Mesendoderm (in vitro differentiated cells): Measurements from ENCODE around the gene RRP12.

Experiments
- DNase-seq: peaks from one replicate; pipeline ENCODE4 v3.0.0; 2013
- H2AK5ac ChIP-seq: 2 replicates; pipeline ENCODE4 v1.6.1; 2013; ENCODE audit warnings: low read length, inconsistent platforms
- H2BK120ac ChIP-seq: 2 replicates; pipeline ENCODE4 v1.6.1; 2013; ENCODE audit warnings: low read depth, mild to moderate bottlenecking, low read length, moderate library complexity, mixed read lengths
- H2BK15ac ChIP-seq: replicated peaks from 2 replicates; pipeline ENCODE4 v1.6.1; 2013; ENCODE audit warnings: low read depth, mild to moderate bottlenecking, moderate library complexity
- H2BK5ac ChIP-seq: 2 replicates; pipeline ENCODE4 v1.6.1; 2013; ENCODE audit warnings: low read length, inconsistent platforms
- H3K18ac ChIP-seq: 2 replicates; pipeline ENCODE4 v1.6.1; 2013; ENCODE audit warnings: mild to moderate bottlenecking, low read length, mixed read lengths
- H3K23ac ChIP-seq: one replicate; pipeline ENCODE4 v1.6.1; 2013; ENCODE audit warnings: low read length
- H3K27ac ChIP-seq: 2 replicates; pipeline ENCODE4 v1.5.1; 2013; ENCODE audit warnings: low read depth, mild to moderate bottlenecking, inconsistent platforms, low read length, moderate library complexity
- H3K27me3 ChIP-seq: 2 replicates; pipeline ENCODE4 v1.6.1; 2013; ENCODE audit warnings: low read length, control low read depth, mild to moderate bottlenecking, inconsistent platforms; ENCODE audit not compliant: insufficient read depth, poor library complexity
- H3K36me3 ChIP-seq: 2 replicates; pipeline ENCODE4 v1.6.1; 2013; ENCODE audit warnings: low read length, inconsistent platforms; ENCODE audit not compliant: control insufficient read depth, insufficient read depth
- H3K4ac ChIP-seq: one replicate; pipeline ENCODE4 v1.6.1; 2013; ENCODE audit warnings: low read depth, mild to moderate bottlenecking, low read length, moderate library complexity
- H3K4me1 ChIP-seq: 2 replicates; pipeline ENCODE4 v1.6.1; 2013; ENCODE audit warnings: low read depth, low read length, inconsistent platforms; ENCODE audit not compliant: control insufficient read depth
- H3K4me2 ChIP-seq: 2 replicates; pipeline ENCODE4 v1.6.1; 2013; ENCODE audit warnings: low read length
- H3K4me3 ChIP-seq: 2 replicates; pipeline ENCODE4 v1.5.1; 2013; ENCODE audit warnings: mild to moderate bottlenecking, low read length
- H3K56ac ChIP-seq: one replicate; pipeline ENCODE4 v1.6.1; 2013; ENCODE audit warnings: low read length
- H3K79me1 ChIP-seq: 2 replicates; pipeline ENCODE4 v1.6.1; 2013; ENCODE audit warnings: low read length, inconsistent platforms
- H3K79me2 ChIP-seq: 2 replicates; pipeline ENCODE4 v1.6.1; 2013; ENCODE audit warnings: mild to moderate bottlenecking, low read length; ENCODE audit not compliant: control insufficient read depth, insufficient read depth
- H3K9ac ChIP-seq: 2 replicates; pipeline ENCODE4 v1.6.1; 2013; ENCODE audit warnings: low read length, inconsistent platforms
- H4K5ac ChIP-seq: one replicate; pipeline ENCODE4 v1.6.1; 2013; ENCODE audit warnings: low read length
- H4K8ac ChIP-seq: one replicate; pipeline ENCODE4 v1.6.1; 2013; ENCODE audit warnings: low read depth, mild to moderate bottlenecking, control low read depth, low read length, moderate library complexity
- WGBS: extraction: QIAGEN DNeasy Blood & Tissue Kit; methylation state at CpG from one replicate; pipeline ENCODE4 v1.1.7; 2013; ENCODE audit warnings: low lambda C conversion rate, missing lambda C conversion rate; ENCODE audit not compliant: insufficient coverage; ENCODE audit errors: extremely low coverage; 5-methylcytosine and 5-hydroxymethylcytosine counted together

RRP12 gene

DNA sequence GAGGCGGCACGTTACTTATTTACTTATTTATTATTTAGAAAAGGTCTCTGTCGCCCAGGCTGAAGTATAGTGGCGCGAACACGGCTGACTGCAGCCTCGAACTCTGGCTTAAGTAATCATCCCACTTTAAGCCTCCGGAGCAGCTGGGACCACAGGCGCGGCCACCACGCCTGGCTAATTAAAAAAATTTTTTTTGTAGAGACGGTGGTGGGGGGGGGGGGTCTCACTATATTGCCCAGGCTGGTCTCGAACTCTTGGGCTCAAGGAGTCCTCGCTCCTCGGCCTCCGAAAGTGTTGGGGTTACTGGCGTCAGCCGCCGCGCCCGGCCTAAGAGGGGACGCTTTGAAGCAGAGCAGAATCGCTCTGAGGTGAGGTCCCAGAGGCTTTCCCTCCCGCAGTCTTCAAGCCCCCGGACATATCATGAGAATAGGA is 65.9 kb downstream of the RRP12 start:
- peak overlapping the region; percentile 85 for H3K18ac ChIP-seq
- H3K4me2 ChIP-seq = no peak overlapping the region
- H2BK15ac ChIP-seq = no peak overlapping the region
- peak overlapping the region; percentile 53 for H3K9ac ChIP-seq
- H2BK5ac ChIP-seq = no peak overlapping the region
- H3K56ac ChIP-seq = peak overlapping the region; percentile 75
- H3K4me1 ChIP-seq = peaks cover 1% of the 10 kb centered on the region
- DNase-seq = no peak
- H4K8ac ChIP-seq = no peak overlapping the region
- no peak overlapping the region for H3K27ac ChIP-seq
- WGBS = no CpG with 5 or more reads among the region's 25 CpGs
- no peak overlapping the region for H4K5ac ChIP-seq
- H3K4ac ChIP-seq = peak overlapping the region; percentile 73
- H3K23ac ChIP-seq = no peak overlapping the region
- no peaks in the 10 kb centered on the region for H3K27me3 ChIP-seq
- no peaks in the 10 kb centered on the region for H3K36me3 ChIP-seq
- H3K79me2 ChIP-seq = peaks cover 6% of the 10 kb centered on the region
- H3K4me3 ChIP-seq = no peak overlapping the region
- H3K79me1 ChIP-seq = peaks cover 4% of the 10 kb centered on the region
- H2AK5ac ChIP-seq = no peak overlapping the region
- no peak overlapping the region for H2BK120ac ChIP-seq

GRCh38 chr10:97334370-97335175 is 66.6 kb downstream of the RRP12 start, which contains the start of gene FRAT2:
FRAT2 (minus strand) TSS chr10:97334729; CDS start chr10:97334572, 157 bp downstream.
- H3K23ac ChIP-seq = peak within 1 kb of the TSS; percentile 25
- peak within 1 kb of the TSS; percentile 89 for H2BK5ac ChIP-seq
- H4K8ac ChIP-seq = no peak within 1 kb of the TSS
- peak within 1 kb of the TSS; percentile 72 for H3K27ac ChIP-seq
- no peak within 1 kb of the TSS for H2BK15ac ChIP-seq
- peaks cover 6% of the 10 kb centered on the region for H3K79me2 ChIP-seq
- peak within 1 kb of the TSS; percentile 92 for H3K4ac ChIP-seq
- peak within 1 kb of the TSS; percentile 57 for H3K4me3 ChIP-seq
- peaks cover 6% of the 10 kb centered on the region for H3K79me1 ChIP-seq
- H4K5ac ChIP-seq = no peak within 1 kb of the TSS
- H3K56ac ChIP-seq = peak within 1 kb of the TSS; percentile 92
- no peaks in the 10 kb centered on the region for H3K36me3 ChIP-seq
- no CpG with 5 or more reads among the region's 103 CpGs for WGBS
- H3K9ac ChIP-seq = peak within 1 kb of the TSS; percentile 73
- peaks cover 1% of the 10 kb centered on the region for H3K4me1 ChIP-seq
- H3K18ac ChIP-seq = peak within 1 kb of the TSS; percentile 92
- peak within 1 kb of the TSS; percentile 88 for H2BK120ac ChIP-seq
- H2AK5ac ChIP-seq = no peak within 1 kb of the TSS
- DNase-seq = peak; percentile 94
- peak within 1 kb of the TSS; percentile 55 for H3K4me2 ChIP-seq
- no peaks in the 10 kb centered on the region for H3K27me3 ChIP-seq

DNA sequence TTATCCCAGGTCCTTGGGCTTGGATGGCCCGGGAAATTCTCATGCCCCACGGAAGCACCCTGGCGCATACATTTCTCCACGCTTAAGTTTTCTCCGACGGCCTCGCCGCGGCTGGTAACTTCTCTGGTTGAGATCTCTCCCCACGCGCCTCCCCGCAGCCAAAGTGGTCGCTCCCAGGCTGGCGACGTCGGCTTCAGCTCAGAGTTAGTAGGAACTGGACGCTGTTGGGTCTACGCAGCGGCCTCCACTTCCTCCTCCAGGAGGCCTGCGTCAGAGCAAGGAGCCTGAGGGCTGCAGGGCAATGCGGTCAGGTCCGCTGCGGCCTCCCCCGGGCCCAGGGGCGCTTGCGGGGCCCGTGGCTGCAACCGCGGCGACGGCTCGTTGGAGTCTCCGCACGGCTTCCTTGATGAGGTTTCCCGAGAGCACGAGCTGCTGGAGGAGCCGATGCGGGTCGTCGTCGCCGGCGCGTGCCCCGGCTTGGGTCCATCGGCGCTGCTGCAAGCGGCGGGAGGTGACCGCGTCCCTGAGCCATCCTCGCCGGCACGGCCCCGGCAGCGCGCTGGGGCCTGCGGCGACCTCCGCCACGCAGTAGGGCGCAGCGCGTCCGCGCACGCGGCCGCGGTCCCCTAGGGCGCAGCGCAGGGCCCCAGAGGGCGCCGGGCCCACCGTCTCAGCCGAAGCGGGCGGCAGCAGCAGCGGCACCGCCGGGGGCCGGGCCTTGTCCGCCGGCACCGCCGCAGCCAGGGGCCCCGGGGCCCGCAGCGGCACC is 67.4 kb downstream of the RRP12 start:
- Histone ChIP-seq H2BK5ac (no peak overlapping the region), H3K4me1 (peaks cover 5% of the 10 kb centered on the region), H3K27me3 (no peaks in the 10 kb centered on the region), H2BK120ac (no peak overlapping the region), H3K79me1 (peaks cover 6% of the 10 kb centered on the region), H3K4me3 (peak overlapping the region; percentile 57), H3K4ac (no peak overlapping the region), H2AK5ac (no peak overlapping the region), H3K9ac (peak overlapping the region; percentile 73), H4K5ac (no peak overlapping the region), H3K56ac (peak overlapping the region; percentile 92), H3K36me3 (no peaks in the 10 kb centered on the region), H2BK15ac (no peak overlapping the region), H3K79me2 (peaks cover 6% of the 10 kb centered on the region), H3K4me2 (peak overlapping the region; percentile 25), H4K8ac (no peak overlapping the region), H3K18ac (peak overlapping the region; percentile 41), H3K27ac (peak overlapping the region; percentile 53), H3K23ac (no peak overlapping the region)
- peak; percentile 80 for DNase-seq
- no CpG with 5 or more reads among the region's 89 CpGs for WGBS

DNA sequence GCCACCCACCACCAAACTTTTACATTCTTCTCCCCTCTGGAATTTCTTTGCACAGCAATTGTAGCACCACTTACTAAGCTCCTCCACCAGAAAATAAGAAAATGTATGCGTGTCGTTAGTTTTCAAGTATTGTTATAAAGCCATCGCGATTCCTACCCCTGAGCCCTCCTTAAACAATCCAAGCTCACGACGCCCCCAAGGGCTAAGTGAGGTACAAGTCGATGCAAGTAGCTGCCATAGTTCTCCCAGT is 67.9 kb downstream of the RRP12 start:
- no peak overlapping the region for H2BK15ac ChIP-seq
- H2AK5ac ChIP-seq = no peak overlapping the region
- no peak overlapping the region for H4K5ac ChIP-seq
- DNase-seq = peak; percentile 81
- peak overlapping the region; percentile 25 for H3K4me2 ChIP-seq
- no peak overlapping the region for H2BK120ac ChIP-seq
- H3K4me1 ChIP-seq = peaks cover 6% of the 10 kb centered on the region
- H4K8ac ChIP-seq = no peak overlapping the region
- H3K79me1 ChIP-seq = peaks cover 6% of the 10 kb centered on the region
- H3K18ac ChIP-seq = no peak overlapping the region
- H3K23ac ChIP-seq = no peak overlapping the region
- H3K79me2 ChIP-seq = peaks cover 6% of the 10 kb centered on the region
- no peak overlapping the region for H2BK5ac ChIP-seq
- H3K4ac ChIP-seq = no peak overlapping the region
- H3K27me3 ChIP-seq = no peaks in the 10 kb centered on the region
- H3K4me3 ChIP-seq = peak overlapping the region; percentile 57
- H3K27ac ChIP-seq = no peak overlapping the region
- H3K36me3 ChIP-seq = no peaks in the 10 kb centered on the region
- peak overlapping the region; percentile 92 for H3K56ac ChIP-seq
- no CpG with 5 or more reads among the region's 7 CpGs for WGBS
- peak overlapping the region; percentile 73 for H3K9ac ChIP-seq

DNA sequence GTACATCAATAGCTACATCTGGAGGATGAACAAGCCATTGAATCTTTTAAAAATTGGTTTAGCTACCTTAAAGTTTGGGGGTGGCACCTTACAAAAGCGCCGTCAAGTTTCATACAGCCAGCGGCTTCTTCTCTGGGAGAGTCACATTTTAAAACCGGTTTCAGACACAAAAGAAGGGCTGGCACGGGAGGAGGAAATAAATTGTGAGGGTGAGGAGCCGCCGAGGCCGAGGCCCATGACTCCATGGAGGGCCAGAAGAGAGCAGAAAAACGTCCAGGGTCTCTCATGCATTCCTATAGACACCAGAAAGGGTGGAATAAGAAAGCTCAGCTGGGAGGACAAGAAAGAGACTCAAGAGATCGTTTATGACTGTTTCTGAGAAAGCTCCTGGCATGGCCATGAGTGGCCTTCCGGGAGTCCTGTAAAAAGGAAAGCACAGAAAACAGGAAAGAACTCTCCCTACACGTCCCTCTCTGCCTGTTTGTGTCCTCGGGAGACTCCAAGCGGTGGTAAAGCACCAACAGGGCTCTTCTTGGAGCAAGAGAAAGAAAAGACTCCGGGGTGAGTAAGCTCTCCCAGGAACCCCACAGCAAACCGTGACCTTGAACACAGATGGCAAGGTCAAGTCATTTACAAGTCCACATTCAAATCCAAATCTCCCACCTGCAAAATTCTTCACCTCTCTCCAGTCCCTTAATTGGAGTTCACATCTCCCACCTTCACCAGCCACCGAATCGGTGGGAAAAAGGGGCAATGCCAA is 68.4 kb downstream of the RRP12 start:
- Histone ChIP-seq H2BK120ac (no peak overlapping the region), H3K27ac (no peak overlapping the region), H3K79me1 (peaks cover 6% of the 10 kb centered on the region)

More for the DNA sequence above, 68.4 kb downstream of the RRP12 start:
- H2BK15ac ChIP-seq = no peak overlapping the region
- H4K8ac ChIP-seq = no peak overlapping the region
- WGBS = no CpG with 5 or more reads among the region's 18 CpGs
- H3K9ac ChIP-seq = peak overlapping the region; percentile 73
- H3K27me3 ChIP-seq = no peaks in the 10 kb centered on the region
- peak overlapping the region; percentile 70 for H3K56ac ChIP-seq
- H3K23ac ChIP-seq = no peak overlapping the region
- H2AK5ac ChIP-seq = no peak overlapping the region
- H3K4ac ChIP-seq = no peak overlapping the region
- peaks cover 6% of the 10 kb centered on the region for H3K79me2 ChIP-seq
- H3K36me3 ChIP-seq = no peaks in the 10 kb centered on the region
- H3K4me2 ChIP-seq = peak overlapping the region; percentile 25
- H2BK5ac ChIP-seq = no peak overlapping the region
- H3K18ac ChIP-seq = peak overlapping the region; percentile 76
- no peak overlapping the region for H4K5ac ChIP-seq
- H3K4me1 ChIP-seq = peaks cover 6% of the 10 kb centered on the region
- peak overlapping the region; percentile 57 for H3K4me3 ChIP-seq
- peak; percentile 89 for DNase-seq
